HepG2 (cell line): Measurements from ENCODE around the gene LSM14B. TPM values are rescaled to one million over a fixed set of nuclear protein-coding genes. Genes with fewer than 3 reads are reported as not detected.
A peak's percentile ranks its signal among the peaks of the same experiment; 100 is the strongest.

ENCODE experiments used
- FOXP1 ChIP-seq, 2 experiments: fragments of 450-650 bp in 1 of 2; IDR thresholded peaks; 2 replicates each; pipeline ENCODE4 v1.6.1; 2017 to 2018; ENCODE audit warnings: antibody characterized with exemption in 1 of 2
- HNF1A ChIP-seq, 2 experiments: sonication (generic) in 1 of 2; formaldehyde crosslinking in 1 of 2; IDR thresholded peaks; 2 replicates each; pipeline versions ENCODE4 v1.4.0 to v1.6.1; 2016 to 2020; ENCODE audit warnings: borderline replicate concordance in 1 of 2, low read depth in 1 of 2, mild to moderate bottlenecking in 1 of 2, missing genetic modification reagents in 1 of 2
- JUN ChIP-seq: sonication (generic); formaldehyde crosslinking; IDR thresholded peaks from 2 replicates; pipeline ENCODE4 v1.4.0; 2020; ENCODE audit warnings: mild to moderate bottlenecking, missing genetic modification reagents
- JUND ChIP-seq: sonication (generic); formaldehyde crosslinking; IDR thresholded peaks from 2 replicates; pipeline ENCODE4 v1.8.0; 2022; ENCODE audit warnings: mild to moderate bottlenecking, missing genetic modification reagents
- KAT2B ChIP-seq: fragments of 150-350 bp; IDR thresholded peaks from 2 replicates; pipeline ENCODE4 v1.6.1; 2014; ENCODE audit warnings: low read depth, low read length, borderline replicate concordance
- PHF20 ChIP-seq: sonication (generic); formaldehyde crosslinking; IDR thresholded peaks from 2 replicates; pipeline ENCODE4 v1.5.0; 2020; ENCODE audit warnings: mild to moderate bottlenecking, missing genetic modification reagents
- SKI ChIP-seq: fragments of 450-650 bp; IDR thresholded peaks from one replicate; pipeline ENCODE4 v1.6.1; 2018; ENCODE audit warnings: mild to moderate bottlenecking; ENCODE audit not compliant: partially characterized antibody
- TCF12 ChIP-seq, 2 experiments: fragments of 450-650 bp in 1 of 2; sonication (generic) in 1 of 2; formaldehyde crosslinking in 1 of 2; IDR thresholded peaks; 2 replicates each; pipeline versions ENCODE4 v1.6.1 to v1.8.0; 2017 to 2022; ENCODE audit warnings: antibody characterized with exemption in 1 of 2, mild to moderate bottlenecking in 1 of 2, missing genetic modification reagents in 1 of 2, moderate library complexity in 1 of 2
- ZNF468 ChIP-seq: sonication (generic); formaldehyde crosslinking; IDR thresholded peaks from 2 replicates; pipeline ENCODE4 v1.8.0; 2022; ENCODE audit warnings: mild to moderate bottlenecking, moderate library complexity, missing genetic modification reagents
- polyA plus RNA-seq, 8 experiments: library from polyadenylated mRNA; depleted of rRNA in 3 of 8; stranded (reverse) in 7 of 8; unstranded in 1 of 8; fragments of >200 nt; fragmentation: Illumina TruSeq in 4 of 8; extraction: Trizol in 4 of 8; gene quantifications; 2 replicates each; pipeline versions ENCODE4 v1.2.1 to v1.2.3, GENCODE V29; 2011 to 2016; ENCODE audit warnings: low read depth in 4 of 8, missing spikeins in 1 of 8, mixed read lengths in 1 of 8; ENCODE audit not compliant: insufficient read depth in 1 of 8
- total RNA-seq, 5 experiments: library from RNA; depleted of rRNA; stranded (reverse); fragments of >200 nt; fragmentation: Illumina TruSeq; extraction: Trizol; gene quantifications; 2 replicates each; pipeline ENCODE4 v1.2.3, GENCODE V29; 2016; ENCODE audit warnings: low read depth in 1 of 5
- TF ChIP-seq, protein P1 (sequence below): sonication (generic); formaldehyde crosslinking; IDR thresholded peaks from 2 replicates; pipeline ENCODE4 v1.4.0; 2020; ENCODE audit warnings: missing genetic modification reagents, mild to moderate bottlenecking, borderline replicate concordance

LSM14B gene
- total and polyA plus RNA-seq, 2 of the 13 experiments (the other 11 are each of a cell fraction or from before 2014, with no cell fraction given): 43.3 to 79.2 TPM

DNA sequence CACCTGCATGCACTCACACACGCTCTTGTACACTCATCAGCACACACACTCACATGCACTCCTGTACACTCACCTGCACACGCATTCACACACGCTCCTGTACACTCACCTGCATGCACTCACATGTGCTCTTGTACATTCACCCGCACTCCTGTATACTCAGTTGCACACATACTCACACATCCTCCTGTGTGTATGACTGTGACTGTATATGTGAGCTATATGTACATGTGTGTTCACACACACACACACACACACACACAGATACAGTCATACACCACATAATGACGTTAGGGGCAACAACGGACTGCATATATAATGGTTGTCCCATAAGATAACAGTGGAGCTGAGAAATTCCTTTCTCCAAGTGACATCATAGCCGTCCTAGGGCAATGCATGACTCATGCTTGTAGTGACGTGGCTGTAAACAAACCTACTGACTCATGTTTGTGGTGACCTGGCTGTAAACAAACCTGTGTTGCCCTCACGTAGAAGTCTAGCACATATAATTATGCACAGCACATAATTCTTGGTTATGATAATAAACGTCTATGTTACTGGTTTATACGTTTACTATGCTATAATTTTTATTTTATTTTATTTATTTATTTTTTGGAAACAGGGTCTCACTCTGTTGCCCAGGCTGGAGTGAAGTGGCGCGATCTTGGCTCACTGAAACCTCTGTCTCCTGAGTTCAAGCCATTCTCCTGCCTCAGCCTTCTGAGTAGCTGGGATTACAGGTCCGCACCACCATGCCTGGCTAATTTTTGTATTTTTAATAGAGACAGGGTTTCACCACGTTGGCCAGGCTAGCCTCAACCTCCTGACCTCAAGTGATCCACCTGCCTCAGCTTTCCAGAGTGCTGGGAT is 33.8 kb upstream of the LSM14B start (continued):
- TF ChIP-seq, protein P1, sequence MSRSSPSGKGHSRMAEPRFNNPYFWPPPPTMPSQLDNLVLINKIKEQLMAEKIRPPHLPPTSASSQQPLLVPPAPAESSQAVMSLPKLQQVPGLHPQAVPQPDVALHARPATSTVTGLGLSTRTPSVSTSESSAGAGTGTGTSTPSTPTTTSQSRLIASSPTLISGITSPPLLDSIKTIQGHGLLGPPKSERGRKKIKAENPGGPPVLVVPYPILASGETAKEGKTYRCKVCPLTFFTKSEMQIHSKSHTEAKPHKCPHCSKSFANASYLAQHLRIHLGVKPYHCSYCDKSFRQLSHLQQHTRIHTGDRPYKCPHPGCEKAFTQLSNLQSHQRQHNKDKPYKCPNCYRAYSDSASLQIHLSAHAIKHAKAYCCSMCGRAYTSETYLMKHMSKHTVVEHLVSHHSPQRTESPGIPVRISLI (CRISPR knock-in tag): peak; percentile 20; the same call in 1 of the 2 replicates
- TF ChIP-seq PHF20 (CRISPR knock-in tag): no peak
- TF ChIP-seq JUND (CRISPR knock-in tag): peak; percentile 89
- TF ChIP-seq JUN: peak; percentile 85; the same call in 1 of the 2 replicates
- TF ChIP-seq HNF1A (IDR thresholded peaks at IDR 0.05; ENCODE audit: low read depth): no peak
- TF ChIP-seq HNF1A (CRISPR knock-in tag; IDR thresholded peaks at IDR 0.05; ENCODE audit: borderline replicate concordance): peak; percentile 12; the same call in 1 of the 2 replicates
- no peak for TF ChIP-seq TCF12 (IDR thresholded peaks at IDR 0.05)
- TF ChIP-seq TCF12 (CRISPR knock-in tag; IDR thresholded peaks at IDR 0.05): no peak
- TF ChIP-seq FOXP1 (IDR thresholded peaks at IDR 0.05): peak; percentile 100
- peak; percentile 99 for TF ChIP-seq FOXP1 (CRISPR knock-in tag; IDR thresholded peaks at IDR 0.05)
- TF ChIP-seq KAT2B: no peak
- no peak for TF ChIP-seq ZNF468 (CRISPR knock-in tag)
- peak; percentile 10 for TF ChIP-seq SKI
